Activated CD8-positive, alpha-beta memory T cell treated with anti-CD3 and anti-CD28 coated beads, Interleukin-2, amount 50 U/mL, for 48 hours (primary cell): ENCODE data around the gene KRT36.

ENCODE experiments used
- DNase-seq: peaks from one replicate; pipeline ENCODE4 v3.0.0-alpha.2; 2020

KRT36 gene

DNA sequence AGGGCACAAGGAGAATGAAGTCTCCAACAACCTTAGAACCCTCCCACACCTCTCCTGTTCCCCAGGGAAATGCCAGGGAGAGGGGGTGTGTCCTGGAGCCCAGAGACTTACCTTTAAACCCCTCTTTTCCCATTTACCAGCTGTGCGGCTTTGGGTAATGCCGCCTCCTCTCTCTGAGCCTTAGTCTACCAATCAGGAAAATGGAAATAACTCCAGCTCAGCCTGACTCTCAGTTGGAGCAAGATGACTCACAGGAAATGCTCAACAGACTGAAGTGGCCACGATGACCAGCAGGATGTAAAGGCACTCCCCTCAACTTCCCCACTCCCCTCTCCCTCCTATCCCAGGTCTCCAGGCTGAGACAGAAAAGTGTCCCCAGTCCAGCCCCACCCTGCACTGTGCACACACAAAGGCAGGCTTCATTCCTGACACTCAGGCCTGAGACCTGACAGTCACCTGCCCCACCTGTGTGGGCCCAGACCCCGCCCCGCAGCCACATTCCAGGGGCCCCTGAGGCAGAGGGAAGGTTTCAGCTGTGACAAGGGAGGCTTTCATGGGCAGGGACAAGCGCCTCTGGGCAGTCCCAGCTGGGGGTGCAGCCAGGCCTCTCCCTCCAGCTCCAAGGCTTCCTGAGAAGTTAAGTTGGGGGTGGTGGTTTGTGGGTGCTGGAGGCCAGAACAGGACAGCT is 32.0 kb upstream of the KRT36 start:
- DNase-seq, result no peak

- DNase-seq, result no peak
Observed at GRCh38 chr17:41520821-41521521, 31.3 kb upstream of the KRT36 start.

GRCh38 chr17:41519501-41520224 is 30.0 kb upstream of the KRT36 start:
- DNase-seq, result no peak

GRCh38 chr17:41518789-41519449 is 29.2 kb upstream of the KRT36 start, which contains the start of gene KRT15:
KRT15 (minus strand) TSS chr17:41518890; CDS start chr17:41518827, 63 bp downstream.
- DNase-seq, result no peak

- no peak for DNase-seq
Observed at GRCh38 chr17:41518031-41518430, 28.3 kb upstream of the KRT36 start.

- no peak for DNase-seq
Observed at GRCh38 chr17:41516830-41517283, 27.1 kb upstream of the KRT36 start.

- no peak for DNase-seq
Observed at GRCh38 chr17:41516147-41516829, 26.6 kb upstream of the KRT36 start.

DNA sequence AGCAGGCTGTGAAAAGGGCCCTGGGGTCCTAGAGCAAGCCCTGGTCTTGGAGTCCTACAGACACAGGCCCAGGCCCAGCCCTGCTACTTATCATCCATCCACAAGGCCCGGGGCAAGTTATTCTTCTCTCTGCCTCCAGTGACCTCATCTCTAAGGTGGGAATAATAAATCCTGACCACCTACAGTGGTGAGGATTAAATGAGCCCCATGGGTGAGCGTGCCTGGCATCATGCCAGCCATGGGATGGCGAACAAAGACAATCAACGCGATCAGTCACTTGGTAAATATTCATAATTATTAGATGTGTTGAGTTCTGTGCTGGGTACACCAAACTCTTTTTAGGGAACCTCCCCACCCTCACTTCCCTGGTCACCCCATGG is 23.4 kb upstream of the KRT36 start:
- no peak for DNase-seq

DNA sequence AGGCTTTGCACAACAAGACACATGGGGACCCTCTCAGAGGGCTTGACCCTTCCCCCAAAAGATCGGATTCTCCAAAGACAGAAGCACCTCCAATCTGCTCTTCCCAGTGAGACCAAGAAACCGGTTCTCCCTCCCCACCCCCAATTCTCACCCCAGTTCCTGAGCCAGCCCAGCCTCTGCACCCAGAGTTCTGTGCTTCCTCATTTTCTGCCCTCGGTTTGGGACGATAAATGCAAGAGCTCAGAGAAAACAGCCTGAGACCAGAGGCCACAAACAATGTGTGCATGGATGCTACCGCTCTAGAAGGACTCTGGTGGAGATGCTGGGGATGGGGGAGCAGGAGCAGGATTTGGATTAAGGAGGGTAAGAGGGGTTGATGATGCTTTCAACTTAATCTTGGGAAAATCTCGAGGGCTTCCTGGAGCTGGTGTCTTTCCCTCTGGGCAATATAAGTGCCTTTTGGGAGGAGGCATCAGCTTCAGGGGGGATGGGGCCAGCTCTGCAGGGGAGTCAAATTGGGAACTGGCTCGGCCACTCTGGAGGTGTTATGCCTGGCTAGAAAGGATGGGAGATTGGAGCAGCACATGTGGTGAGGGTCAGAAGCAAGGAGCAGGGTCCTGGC is 22.9 kb upstream of the KRT36 start:
- DNase-seq, result no peak

GRCh38 chr17:41511716-41512115 is 22.0 kb upstream of the KRT36 start:
- no peak for DNase-seq

DNA sequence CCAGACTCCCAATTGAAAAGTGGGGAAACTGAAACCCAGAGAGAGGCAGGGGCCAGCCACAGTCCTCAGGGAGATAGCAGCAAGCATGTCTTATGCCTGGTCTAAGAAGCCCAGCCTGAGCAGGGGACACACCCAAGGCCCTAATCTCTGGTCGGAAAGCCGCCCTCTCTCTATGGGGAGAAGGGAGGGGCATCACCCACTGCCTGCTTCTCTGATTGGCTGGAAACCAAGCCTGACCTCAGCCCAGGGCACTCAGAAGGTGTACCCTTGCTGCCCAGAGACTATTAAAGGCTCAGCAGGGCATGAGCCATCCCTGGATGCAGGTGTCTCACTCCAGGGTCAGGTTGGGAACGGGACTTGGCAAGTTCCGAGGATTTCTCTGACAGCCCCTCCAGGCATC is 21.4 kb upstream of the KRT36 start:
- no peak for DNase-seq

DNA sequence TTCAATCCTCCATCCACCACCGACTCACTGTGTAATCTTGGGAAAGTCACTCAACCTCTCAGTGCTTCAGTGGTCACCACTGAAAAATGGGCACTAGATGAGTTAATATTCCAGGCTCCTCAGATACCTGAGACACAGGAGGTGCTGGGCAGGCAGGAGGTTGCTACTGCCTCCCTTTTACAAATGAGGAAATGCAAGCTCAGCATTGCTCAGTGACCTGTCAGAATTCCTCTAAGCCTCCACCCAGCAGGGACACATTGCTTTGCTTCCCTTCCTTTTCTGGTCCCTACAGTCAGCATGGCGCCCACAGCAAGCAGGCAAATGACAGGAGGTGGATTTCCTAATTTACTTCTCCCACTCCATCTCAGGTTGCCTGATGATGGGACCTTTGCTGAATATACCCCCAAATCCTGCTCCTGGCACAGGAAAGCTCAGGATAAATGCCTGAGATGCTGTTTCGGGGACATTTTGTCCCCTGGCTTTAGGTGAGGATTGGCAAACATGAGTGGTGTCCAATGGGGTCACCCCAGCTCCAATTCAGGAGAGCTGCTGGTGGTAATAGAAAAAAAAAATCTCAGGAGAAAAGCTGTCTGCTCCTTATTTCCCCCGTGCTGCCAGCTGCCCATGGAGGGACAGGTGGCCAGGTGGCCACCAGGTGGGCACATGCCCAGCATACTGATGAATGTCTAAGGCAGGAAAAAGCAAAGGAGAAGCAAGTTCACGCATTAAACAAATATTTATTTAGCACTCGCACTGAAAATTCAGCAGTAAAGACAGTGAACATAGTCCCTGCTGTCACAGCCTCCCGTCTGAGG is 20.7 kb upstream of the KRT36 start:
- DNase-seq, result no peak

DNA sequence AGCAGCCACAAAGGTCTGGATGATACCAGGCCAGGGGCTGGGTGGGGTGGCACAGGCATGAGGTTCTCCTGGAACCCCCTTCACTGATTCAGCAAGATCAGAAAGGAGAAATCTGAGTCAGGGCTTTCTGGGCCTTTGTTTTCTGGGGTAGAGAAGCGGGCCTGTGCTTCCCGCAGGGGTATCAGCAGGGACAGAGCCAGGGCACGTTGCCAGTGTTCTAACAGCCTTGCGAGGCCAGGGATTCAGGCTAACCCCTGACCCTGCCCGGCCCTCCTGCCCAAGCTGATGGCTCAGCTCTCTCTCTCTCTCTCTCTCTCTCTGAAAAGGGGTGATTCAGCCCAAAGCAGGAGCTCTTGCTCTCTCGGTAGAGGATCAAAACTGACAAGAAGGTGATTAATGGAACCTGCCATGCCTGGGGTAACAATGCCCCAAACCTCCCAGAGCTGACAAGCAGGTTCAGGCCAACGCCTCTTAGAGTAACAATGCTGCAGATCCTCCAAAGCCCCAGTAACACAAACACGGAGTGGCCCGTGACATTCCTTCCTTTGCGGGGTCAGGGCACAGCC is 17.7 kb upstream of the KRT36 start:
- DNase-seq, result no peak

DNA sequence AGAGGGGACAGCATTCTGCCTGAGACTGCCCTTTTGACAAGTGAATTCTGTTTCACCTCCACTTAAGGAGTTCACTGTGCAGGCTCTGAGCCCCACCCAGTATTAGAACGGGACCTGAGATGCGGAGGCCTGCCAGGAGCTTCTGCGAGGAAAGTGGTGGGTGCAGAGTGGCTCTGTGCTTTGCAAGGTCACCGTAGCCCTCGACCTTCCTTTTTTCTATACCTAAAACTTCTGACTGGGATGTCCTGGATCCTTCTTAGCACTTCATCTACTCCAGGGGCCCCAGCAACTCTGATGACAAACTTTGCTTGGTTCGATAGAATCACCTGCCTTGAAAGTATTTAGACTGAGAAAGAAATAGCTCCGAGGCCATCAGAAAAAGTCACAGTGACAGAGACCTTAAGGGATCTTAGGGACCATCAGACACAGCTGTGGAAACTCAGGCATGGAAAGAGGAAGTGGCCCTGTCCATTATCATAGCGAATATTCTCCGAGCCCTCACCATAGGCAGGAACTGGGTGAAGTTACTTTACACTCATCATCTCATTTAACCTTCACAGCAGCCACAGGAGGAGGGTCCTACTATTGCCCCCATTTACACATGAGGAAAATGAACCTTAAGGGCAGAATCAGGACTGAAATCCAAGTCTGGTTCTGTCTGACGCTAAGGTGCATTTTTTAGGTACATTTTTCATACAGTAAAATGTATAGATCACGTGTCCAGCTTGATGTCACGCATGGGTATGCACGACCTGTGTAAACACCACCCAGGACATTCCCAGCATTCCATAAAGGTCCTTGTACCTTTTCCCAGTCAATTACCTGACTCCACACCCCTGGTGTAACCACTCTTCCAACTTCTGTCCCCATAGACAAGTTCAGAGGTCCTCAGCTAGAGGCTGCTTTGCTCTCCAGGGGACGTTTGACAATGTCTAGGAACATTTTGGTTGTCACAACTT is 16.4 kb upstream of the KRT36 start:
- DNase-seq, result no peak

DNA sequence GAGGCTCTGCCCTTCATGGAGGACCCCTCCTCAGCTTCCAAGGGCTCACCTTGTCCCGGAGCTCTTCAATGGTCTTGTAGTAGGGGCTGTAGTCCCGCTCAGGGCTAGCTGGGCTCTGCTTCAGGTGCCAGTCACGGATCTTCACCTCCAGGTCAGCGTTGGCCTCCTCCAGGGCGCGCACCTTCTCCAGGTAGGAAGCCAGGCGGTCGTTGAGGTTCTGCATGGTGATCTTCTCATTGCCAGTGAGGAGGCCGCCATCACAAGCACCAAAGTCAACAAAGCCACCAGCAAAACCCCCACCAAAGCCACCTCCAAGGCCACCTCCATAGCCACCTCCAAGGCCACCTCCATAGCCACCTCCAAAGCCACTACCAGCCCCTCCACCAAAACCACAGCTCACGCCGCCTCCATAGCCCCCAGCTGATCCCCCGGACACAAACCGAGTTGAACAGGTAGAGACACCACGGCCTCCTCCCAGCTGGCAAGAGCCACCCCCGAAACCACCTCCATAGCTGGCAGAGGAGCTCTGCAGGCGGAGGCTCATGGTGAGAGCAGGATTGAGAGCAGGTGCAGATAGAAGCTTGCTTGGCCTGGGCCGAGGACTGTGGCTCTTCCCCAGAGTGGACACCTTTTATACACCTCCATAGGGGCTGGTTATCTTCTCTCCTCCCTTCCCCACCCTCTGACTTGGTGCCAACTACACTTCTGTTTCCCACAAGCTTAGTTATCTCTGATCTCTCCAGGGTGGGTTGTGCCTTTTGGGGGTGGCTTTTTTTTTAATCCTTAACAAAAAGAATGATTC is 15.5 kb upstream of the KRT36 start, which contains the start of gene KRT13:
Gene KRT13 (minus strand): TSS at position 606 of the 802 bp plus-strand sequence. CDS start 62 bp downstream, at position 544.
- DNase-seq, result no peak

GRCh38 chr17:41504246-41504977 is 14.7 kb upstream of the KRT36 start:
- DNase-seq, result no peak

- DNase-seq, result no peak
Observed at GRCh38 chr17:41503202-41503601, 13.5 kb upstream of the KRT36 start.
